Spleen (tissue), 11 donors: ENCODE measurements around the gene SLC45A1. TPM values are rescaled to one million over a fixed set of nuclear protein-coding genes. Genes with fewer than 3 reads are reported as not detected.
A peak's percentile ranks its signal among the peaks of the same experiment; 100 is the strongest.

Experiments
- DNase-seq: peaks from one replicate; pipeline ENCODE4 v3.0.0-alpha.2; 2020
- H3K27ac ChIP-seq, 8 donors: fragments of 200-600 bp; sonication (generic) in 7 of 8; 1 replicate in 4 of 8; 2 replicates in 4 of 8; pipeline versions ENCODE4 v1.5.0 to v1.8.0; 2016 to 2021; ENCODE audit warnings: inconsistent platforms in 4 of 8, mild to moderate bottlenecking in 4 of 8, moderate library complexity in 1 of 8
- H3K27me3 ChIP-seq, 7 donors: fragments of 200-600 bp; sonication (generic) in 6 of 7; replicated peaks in 1 of 7; 1 replicate in 4 of 7; 2 replicates in 3 of 7; pipeline versions ENCODE4 v1.5.0 to v1.8.0; 2016 to 2021; ENCODE audit warnings: inconsistent platforms in 3 of 7, mild to moderate bottlenecking in 1 of 7
- H3K36me3 ChIP-seq, 6 donors: fragments of 200-600 bp; sonication (generic) in 5 of 6; 1 replicate in 4 of 6; 2 replicates in 2 of 6; pipeline versions ENCODE4 v1.5.0 to v1.8.0; 2016 to 2021; ENCODE audit warnings: inconsistent platforms in 2 of 6
- H3K4me1 ChIP-seq, 6 donors: fragments of 200-600 bp; sonication (generic) in 5 of 6; 1 replicate in 3 of 6; 2 replicates in 3 of 6; pipeline versions ENCODE4 v1.5.0 to v1.8.0; 2016 to 2021; ENCODE audit warnings: inconsistent platforms in 3 of 6
- H3K4me3 ChIP-seq, 8 donors: fragments of 200-600 bp; sonication (generic) in 7 of 8; 1 replicate in 4 of 8; 2 replicates in 4 of 8; pipeline versions ENCODE4 v1.5.0 to v1.8.0; 2016 to 2021; ENCODE audit warnings: inconsistent platforms in 4 of 8, mild to moderate bottlenecking in 4 of 8, moderate library complexity in 2 of 8
- H3K9me3 ChIP-seq, 8 donors: fragments of 200-600 bp; sonication (generic) in 7 of 8; 1 replicate in 4 of 8; 2 replicates in 4 of 8; pipeline versions ENCODE4 v1.5.0 to v1.8.0; 2016 to 2021; ENCODE audit warnings: inconsistent platforms in 4 of 8
- CTCF ChIP-seq, 11 experiments: fragments of 200-600 bp in 7 of 11; fragments of 450-650 bp in 4 of 11; sonication (generic) in 4 of 11; IDR thresholded peaks in 8 of 11; conservative IDR thresholded peaks in 3 of 11; 1 replicate in 7 of 11; 2 replicates in 4 of 11; pipeline versions ENCODE4 v1.4.0 to v1.8.0; 2016 to 2021; ENCODE audit warnings: antibody characterized with exemption in 11 of 11, inconsistent platforms in 4 of 11, mild to moderate bottlenecking in 1 of 11
- POLR2A ChIP-seq, 3 donors: fragments of 450-650 bp; IDR thresholded peaks; one replicate each; pipeline ENCODE4 v1.5.1; 2017; ENCODE audit warnings: antibody characterized with exemption in 3 of 3, mild to moderate bottlenecking in 1 of 3
- POLR2AphosphoS5 ChIP-seq, 3 donors: sonication (generic); formaldehyde crosslinking; IDR thresholded peaks; one replicate each; pipeline ENCODE4 v1.5.1; 2017; ENCODE audit warnings: antibody characterized with exemption in 3 of 3
- WGBS, 5 donors: extraction: QIAGEN DNeasy Blood & Tissue Kit in 3 of 5; methylation state at CpG; one replicate each; pipeline versions ENCODE4 v1.1.5 to v1.1.7; 2013 to 2018; 5-methylcytosine and 5-hydroxymethylcytosine counted together
- intact Hi-C: fragments of 100-400 bp; cut with DNase I; formaldehyde crosslinking; loops from one replicate; pipeline ENCODE4 v1.15.0; 2023; ENCODE audit warnings: low total_unique reads
- polyA plus RNA-seq, 3 donors: library from polyadenylated mRNA; stranded (reverse); fragments of 200-250 nt; gene quantifications; one replicate each; pipeline ENCODE4 v1.2.1, GENCODE V29; 2013
- total RNA-seq, 7 donors: library from RNA; depleted of rRNA in 3 of 7; stranded (reverse); fragments of >200 nt in 3 of 7; fragmentation: NEBNext Ultra II Directional in 4 of 7; extraction: Animal tissue kit (Norgen Biotek cat#: 25700) in 4 of 7; gene quantifications; one replicate each; pipeline versions ENCODE4 v1.1.0 to v1.2.1, GENCODE V29; 2016 to 2021
- donor health status: healthy with polysubstance abuse.
- donor health status: DM: no; HTN: no; CAD: no; lungs with moderate emphysema.
- donor health status: DM: no; HTN: no; CAD: no.
- donor health status: Bipolar disorder and iron deficiency.
- donor health status: healthy.
- donor health status: DM: no; HTN: no; CAD: no.
- donor health status: DM: yes; HTN: yes; CAD: no.

The SLC45A1 gene
- total and polyA plus RNA-seq, 10 donors: 1.3 to 3.3 (median 2.8) TPM

DNA sequence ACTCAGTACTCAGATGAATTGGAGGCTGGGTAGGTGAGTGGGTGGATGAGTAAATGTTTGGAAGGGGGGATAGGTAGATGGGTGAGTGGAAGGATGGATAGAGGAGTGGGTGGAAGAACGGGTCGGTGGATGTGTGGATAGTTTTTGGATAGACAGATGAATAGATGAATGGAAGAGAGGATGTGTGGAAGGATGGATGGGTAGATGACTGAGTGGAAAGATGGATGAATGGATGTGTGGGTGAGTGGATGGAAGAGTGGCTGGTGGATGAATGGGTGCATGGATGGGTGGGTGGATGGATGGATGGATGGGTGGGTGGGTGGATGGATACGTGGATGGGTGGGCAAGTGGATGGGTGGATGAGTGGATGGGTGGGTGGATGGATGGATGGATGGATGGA lies 3.7 kb downstream of the SLC45A1 start:
- 88 to 95% (median 91%) methylated on average over 3 of the region's 3 CpGs for WGBS, 5 donors
- intact Hi-C loops: no loop called here
- DNase-seq: no peak
- no peaks in the 10 kb centered on the region for H3K9me3 ChIP-seq
- no peak overlapping the region for H3K4me3 ChIP-seq
- peaks cover 0 to 8% (median 0%) of the 10 kb centered on the region in 6 donors for H3K36me3 ChIP-seq
- H3K4me1 ChIP-seq: peaks cover 7 to 38% (median 22%) of the 10 kb centered on the region in 6 donors
- TF ChIP-seq POLR2A (IDR thresholded peaks at IDR 0.05): no peak
- TF ChIP-seq CTCF (IDR thresholded peaks at IDR 0.05 in 8 of 11, conservative IDR thresholded peaks at IDR 0.05 in 3 of 11): no peak
- TF ChIP-seq POLR2AphosphoS5 (IDR thresholded peaks at IDR 0.05): no peak
- H3K27me3 ChIP-seq: peaks cover 0 to 31% (median 16%) of the 10 kb centered on the region in 7 donors
- no peak overlapping the region for H3K27ac ChIP-seq

DNA sequence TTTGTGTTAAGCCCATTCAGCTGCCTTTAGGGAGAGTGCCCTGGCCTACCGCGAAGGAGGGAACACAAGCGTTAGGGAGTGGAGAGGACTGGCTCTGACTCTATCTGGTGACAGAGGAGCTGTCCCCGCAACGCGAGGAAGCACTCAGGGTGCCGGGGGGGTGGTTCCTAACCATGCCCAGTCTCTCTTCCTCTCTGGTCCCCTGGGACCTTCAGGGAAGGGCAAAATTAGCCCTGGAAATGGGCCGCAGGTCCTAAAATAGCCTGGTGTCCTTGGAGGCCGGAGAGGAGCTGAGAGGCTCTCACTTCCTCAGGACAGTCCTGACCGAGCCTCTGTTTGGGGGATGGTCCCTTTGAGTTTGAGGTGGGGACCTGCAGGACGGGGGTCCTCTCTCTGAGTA lies 5.8 kb downstream of the SLC45A1 start:
- Histone ChIP-seq H3K4me3 (no peak overlapping the region), H3K27me3 (peaks cover 0 to 10% (median 0%) of the 10 kb centered on the region in 7 donors), H3K9me3 (no peaks in the 10 kb centered on the region), H3K4me1 (peaks cover under 1 to 17% (median 6%) of the 10 kb centered on the region in 6 donors), H3K27ac (peak overlapping the region in 1 of 8 donors; percentile 21), H3K36me3 (peaks cover 0 to 24% (median 0%) of the 10 kb centered on the region in 6 donors)
- no peak for DNase-seq
- intact Hi-C loops: no loop called here
- TF ChIP-seq CTCF (IDR thresholded peaks at IDR 0.05 in 8 of 11, conservative IDR thresholded peaks at IDR 0.05 in 3 of 11): no peak
- peak in 1 of 3 donors; percentile 61 for TF ChIP-seq POLR2AphosphoS5 (IDR thresholded peaks at IDR 0.05)
- no peak for TF ChIP-seq POLR2A (IDR thresholded peaks at IDR 0.05)
- WGBS, 5 donors: 45 to 86% (median 61%) methylated on average over 4 to 11 of the region's 11 CpGs

- 84 to 95% (median 87%) methylated on average over 23 to 32 of the region's 32 CpGs for WGBS, 5 donors
- TF ChIP-seq CTCF (IDR thresholded peaks at IDR 0.05 in 8 of 11, conservative IDR thresholded peaks at IDR 0.05 in 3 of 11) (no peak), POLR2AphosphoS5 (IDR thresholded peaks at IDR 0.05) (no peak), POLR2A (IDR thresholded peaks at IDR 0.05) (no peak)
- Histone ChIP-seq H3K4me1 (peaks cover 0 to 12% (median 4%) of the 10 kb centered on the region in 6 donors), H3K4me3 (no peak overlapping the region), H3K36me3 (peaks cover 0 to 24% (median 0%) of the 10 kb centered on the region in 6 donors), H3K27me3 (peaks cover 0 to 4% (median 0%) of the 10 kb centered on the region in 7 donors), H3K27ac (peak overlapping the region in 1 of 8 donors; percentile 21), H3K9me3 (no peaks in the 10 kb centered on the region)
- no peak for DNase-seq
- intact Hi-C loops: no loop called here
Measured at GRCh38 chr1:8324176-8324810, 6.4 kb downstream of the SLC45A1 start.

GRCh38 chr1:8325771-8326170 lies 7.9 kb downstream of the SLC45A1 start:
- Histone ChIP-seq H3K27ac (no peak overlapping the region), H3K4me3 (no peak overlapping the region), H3K4me1 (peaks cover 0 to 11% (median 4%) of the 10 kb centered on the region in 6 donors), H3K36me3 (peaks cover 0 to 30% (median 0%) of the 10 kb centered on the region in 6 donors), H3K9me3 (no peaks in the 10 kb centered on the region), H3K27me3 (no peaks in the 10 kb centered on the region)
- DNase-seq: no peak
- intact Hi-C loops: no loop called here
- WGBS, 5 donors: 93 to 95% (median 95%) methylated on average over 21 of the region's 21 CpGs
- TF ChIP-seq CTCF (IDR thresholded peaks at IDR 0.05 in 8 of 11, conservative IDR thresholded peaks at IDR 0.05 in 3 of 11) (no peak), POLR2AphosphoS5 (IDR thresholded peaks at IDR 0.05) (no peak), POLR2A (IDR thresholded peaks at IDR 0.05) (no peak)
